ENCODE data around the gene HHAT. TPM values are rescaled to one million over a fixed set of nuclear protein-coding genes. Genes with fewer than 3 reads are reported as not detected.
"Not testable (repeated sequence)": the region's sequence is repeated elsewhere in the genome, so short reads cannot be mapped to it uniquely, and the experiment has no call there.

Gene HHAT
- polyA plus RNA-seq, 2 donors = 1.6 to 1.8 TPM

GRCh38 chr1:210661520-210661919, 332.8 kb downstream of the HHAT start:
- not testable (repeated sequence) for H3K4me1 ChIP-seq (ENCODE audit: control insufficient read depth in 2 of 2, insufficient read depth in 2 of 2, low read length in 1 of 2); H3K4me3 ChIP-seq (ENCODE audit: low read depth in 1 of 2, low read length in 2 of 2); H3K36me3 ChIP-seq (ENCODE audit: control insufficient read depth in 2 of 2, insufficient read depth in 2 of 2, low read length in 1 of 2); H3K9me3 ChIP-seq (ENCODE audit: control insufficient read depth in 2 of 2, insufficient read depth in 1 of 2, low read depth in 1 of 2, low read length in 1 of 2); H3K27me3 ChIP-seq (ENCODE audit: control insufficient read depth in 1 of 2, insufficient read depth in 2 of 2, low read length in 2 of 2); H3K27ac ChIP-seq (ENCODE audit: low read depth in 2 of 2, low read length in 1 of 2)
- 90 to 92% methylated on average over 4 of the region's 4 CpGs for WGBS, 2 donors

GRCh38 chr1:210662291-210663050, 333.8 kb downstream of the HHAT start:
- H3K27ac ChIP-seq (ENCODE audit: low read depth in 2 of 2, low read length in 1 of 2) = no peak overlapping the region
- no peaks in the 10 kb centered on the region for H3K36me3 ChIP-seq (ENCODE audit: control insufficient read depth in 2 of 2, insufficient read depth in 2 of 2, low read length in 1 of 2)
- no peaks in the 10 kb centered on the region for H3K4me1 ChIP-seq (ENCODE audit: control insufficient read depth in 2 of 2, insufficient read depth in 2 of 2, low read length in 1 of 2)
- WGBS, 2 donors = 85% methylated on average over 4 of the region's 4 CpGs
- no peak overlapping the region for H3K4me3 ChIP-seq (ENCODE audit: low read depth in 1 of 2, low read length in 2 of 2)
- no peaks in the 10 kb centered on the region for H3K27me3 ChIP-seq (ENCODE audit: control insufficient read depth in 1 of 2, insufficient read depth in 2 of 2, low read length in 2 of 2)
- H3K9me3 ChIP-seq (ENCODE audit: control insufficient read depth in 2 of 2, insufficient read depth in 1 of 2, low read depth in 1 of 2, low read length in 1 of 2) = no peaks in the 10 kb centered on the region

- Histone ChIP-seq H3K27ac (ENCODE audit: low read depth in 2 of 2, low read length in 1 of 2) (no peak overlapping the region), H3K9me3 (ENCODE audit: control insufficient read depth in 2 of 2, insufficient read depth in 1 of 2, low read depth in 1 of 2, low read length in 1 of 2) (no peaks in the 10 kb centered on the region), H3K4me1 (ENCODE audit: control insufficient read depth in 2 of 2, insufficient read depth in 2 of 2, low read length in 1 of 2) (no peaks in the 10 kb centered on the region), H3K36me3 (ENCODE audit: control insufficient read depth in 2 of 2, insufficient read depth in 2 of 2, low read length in 1 of 2) (no peaks in the 10 kb centered on the region), H3K27me3 (ENCODE audit: control insufficient read depth in 1 of 2, insufficient read depth in 2 of 2, low read length in 2 of 2) (no peaks in the 10 kb centered on the region), H3K4me3 (ENCODE audit: low read depth in 1 of 2, low read length in 2 of 2) (no peak overlapping the region)
- WGBS, 2 donors = 51 to 62% methylated on average over 7 of the region's 7 CpGs
Observed at GRCh38 chr1:210663730-210664573, 335.2 kb downstream of the HHAT start.

GRCh38 chr1:210669951-210670350, 341.2 kb downstream of the HHAT start:
- no peaks in the 10 kb centered on the region for H3K27me3 ChIP-seq (ENCODE audit: control insufficient read depth in 1 of 2, insufficient read depth in 2 of 2, low read length in 2 of 2)
- H3K27ac ChIP-seq (ENCODE audit: low read depth in 2 of 2, low read length in 1 of 2) = no peak overlapping the region
- H3K4me3 ChIP-seq (ENCODE audit: low read depth in 1 of 2, low read length in 2 of 2) = no peak overlapping the region
- peaks cover 0 to 5% of the 10 kb centered on the region in 2 donors for H3K9me3 ChIP-seq (ENCODE audit: control insufficient read depth in 2 of 2, insufficient read depth in 1 of 2, low read depth in 1 of 2, low read length in 1 of 2)
- H3K36me3 ChIP-seq (ENCODE audit: control insufficient read depth in 2 of 2, insufficient read depth in 2 of 2, low read length in 1 of 2) = no peaks in the 10 kb centered on the region
- peaks cover 0 to 2% of the 10 kb centered on the region in 2 donors for H3K4me1 ChIP-seq (ENCODE audit: control insufficient read depth in 2 of 2, insufficient read depth in 2 of 2, low read length in 1 of 2)

GRCh38 chr1:210674151-210674550, 345.4 kb downstream of the HHAT start:
- Histone ChIP-seq H3K4me1 (ENCODE audit: control insufficient read depth in 2 of 2, insufficient read depth in 2 of 2, low read length in 1 of 2) (peaks cover 0 to 2% of the 10 kb centered on the region in 2 donors), H3K27me3 (ENCODE audit: control insufficient read depth in 1 of 2, insufficient read depth in 2 of 2, low read length in 2 of 2) (no peaks in the 10 kb centered on the region), H3K4me3 (ENCODE audit: low read depth in 1 of 2, low read length in 2 of 2) (no peak overlapping the region), H3K27ac (ENCODE audit: low read depth in 2 of 2, low read length in 1 of 2) (no peak overlapping the region), H3K9me3 (ENCODE audit: control insufficient read depth in 2 of 2, insufficient read depth in 1 of 2, low read depth in 1 of 2, low read length in 1 of 2) (peaks cover 0 to 5% of the 10 kb centered on the region in 2 donors), H3K36me3 (ENCODE audit: control insufficient read depth in 2 of 2, insufficient read depth in 2 of 2, low read length in 1 of 2) (peaks cover 0 to 3% of the 10 kb centered on the region in 2 donors)
- WGBS, 2 donors = 81 to 91% methylated on average over 3 of the region's 3 CpGs

- Histone ChIP-seq H3K27ac (ENCODE audit: low read depth in 2 of 2, low read length in 1 of 2) (no peak overlapping the region), H3K4me3 (ENCODE audit: low read depth in 1 of 2, low read length in 2 of 2) (no peak overlapping the region), H3K9me3 (ENCODE audit: control insufficient read depth in 2 of 2, insufficient read depth in 1 of 2, low read depth in 1 of 2, low read length in 1 of 2) (no peaks in the 10 kb centered on the region), H3K27me3 (ENCODE audit: control insufficient read depth in 1 of 2, insufficient read depth in 2 of 2, low read length in 2 of 2) (no peaks in the 10 kb centered on the region), H3K4me1 (ENCODE audit: control insufficient read depth in 2 of 2, insufficient read depth in 2 of 2, low read length in 1 of 2) (peaks cover 0 to 2% of the 10 kb centered on the region in 2 donors), H3K36me3 (ENCODE audit: control insufficient read depth in 2 of 2, insufficient read depth in 2 of 2, low read length in 1 of 2) (peaks cover 0 to 4% of the 10 kb centered on the region in 2 donors)
- WGBS, 2 donors = 96 to 99% methylated on average over 3 of the region's 3 CpGs
Observed at GRCh38 chr1:210676539-210676938, 347.8 kb downstream of the HHAT start.

- Histone ChIP-seq H3K27ac (ENCODE audit: low read depth in 2 of 2, low read length in 1 of 2) (no peak overlapping the region), H3K4me3 (ENCODE audit: low read depth in 1 of 2, low read length in 2 of 2) (no peak overlapping the region), H3K9me3 (ENCODE audit: control insufficient read depth in 2 of 2, insufficient read depth in 1 of 2, low read depth in 1 of 2, low read length in 1 of 2) (no peaks in the 10 kb centered on the region), H3K27me3 (ENCODE audit: control insufficient read depth in 1 of 2, insufficient read depth in 2 of 2, low read length in 2 of 2) (no peaks in the 10 kb centered on the region), H3K36me3 (ENCODE audit: control insufficient read depth in 2 of 2, insufficient read depth in 2 of 2, low read length in 1 of 2) (peaks cover 0 to 4% of the 10 kb centered on the region in 2 donors), H3K4me1 (ENCODE audit: control insufficient read depth in 2 of 2, insufficient read depth in 2 of 2, low read length in 1 of 2) (peaks cover 0 to 3% of the 10 kb centered on the region in 2 donors)
- 83 to 85% methylated on average over 4 of the region's 4 CpGs for WGBS, 2 donors
Observed at GRCh38 chr1:210677533-210677932, 348.8 kb downstream of the HHAT start.

GRCh38 chr1:210678306-210678705, 349.6 kb downstream of the HHAT start:
- H3K27ac ChIP-seq (ENCODE audit: low read depth in 2 of 2, low read length in 1 of 2) = no peak overlapping the region
- peaks cover 0 to 4% of the 10 kb centered on the region in 2 donors for H3K36me3 ChIP-seq (ENCODE audit: control insufficient read depth in 2 of 2, insufficient read depth in 2 of 2, low read length in 1 of 2)
- no peaks in the 10 kb centered on the region for H3K9me3 ChIP-seq (ENCODE audit: control insufficient read depth in 2 of 2, insufficient read depth in 1 of 2, low read depth in 1 of 2, low read length in 1 of 2)
- peaks cover 0 to 3% of the 10 kb centered on the region in 2 donors for H3K4me1 ChIP-seq (ENCODE audit: control insufficient read depth in 2 of 2, insufficient read depth in 2 of 2, low read length in 1 of 2)
- 72 to 88% methylated on average over 3 of the region's 3 CpGs for WGBS, 2 donors
- H3K27me3 ChIP-seq (ENCODE audit: control insufficient read depth in 1 of 2, insufficient read depth in 2 of 2, low read length in 2 of 2) = no peaks in the 10 kb centered on the region
- H3K4me3 ChIP-seq (ENCODE audit: low read depth in 1 of 2, low read length in 2 of 2) = no peak overlapping the region

GRCh38 chr1:210681158-210681557, 352.5 kb downstream of the HHAT start:
- no peak overlapping the region for H3K27ac ChIP-seq (ENCODE audit: low read depth in 2 of 2, low read length in 1 of 2)
- H3K27me3 ChIP-seq (ENCODE audit: control insufficient read depth in 1 of 2, insufficient read depth in 2 of 2, low read length in 2 of 2) = no peaks in the 10 kb centered on the region

More at GRCh38 chr1:210681158-210681557, 352.5 kb downstream of the HHAT start:
- no peak overlapping the region for H3K4me3 ChIP-seq (ENCODE audit: low read depth in 1 of 2, low read length in 2 of 2)
- H3K36me3 ChIP-seq (ENCODE audit: control insufficient read depth in 2 of 2, insufficient read depth in 2 of 2, low read length in 1 of 2) = peaks cover 0 to 4% of the 10 kb centered on the region in 2 donors
- peaks cover 0 to 3% of the 10 kb centered on the region in 2 donors for H3K4me1 ChIP-seq (ENCODE audit: control insufficient read depth in 2 of 2, insufficient read depth in 2 of 2, low read length in 1 of 2)
- 84 to 93% methylated on average over 7 of the region's 7 CpGs for WGBS, 2 donors
- no peaks in the 10 kb centered on the region for H3K9me3 ChIP-seq (ENCODE audit: control insufficient read depth in 2 of 2, insufficient read depth in 1 of 2, low read depth in 1 of 2, low read length in 1 of 2)
